Psoas muscle (tissue), 8 donors: ENCODE data around the gene LRRC8B. TPM values are rescaled to one million over a fixed set of nuclear protein-coding genes. Genes with fewer than 3 reads are reported as not detected.

Experiments used
- ATAC-seq, 4 donors: fragments of 200-7000 bp; cut with Tn5 transposase; one replicate each; pipeline ENCODE4 v1.9.1; 2020; ENCODE audit warnings: moderate library complexity in 3 of 4, mild to moderate bottlenecking in 2 of 4
- DNase-seq, 2 donors: peaks; one replicate each; pipeline ENCODE4 v3.0.0-alpha.2; 2020
- H3K27ac ChIP-seq: fragments of 200-600 bp; one replicate; pipeline ENCODE4 v1.8.0; 2022
- H3K27me3 ChIP-seq, 3 donors: fragments of 200-600 bp in 1 of 3; one replicate each; pipeline versions ENCODE4 v1.6.1 to v1.8.0; 2013 to 2022; ENCODE audit warnings: low read length in 2 of 3, mild to moderate bottlenecking in 2 of 3, moderate library complexity in 1 of 3; ENCODE audit not compliant: insufficient read depth in 3 of 3
- H3K36me3 ChIP-seq, 2 donors: fragments of 200-600 bp in 1 of 2; one replicate each; pipeline versions ENCODE4 v1.6.1 to v1.8.0; 2013 to 2022; ENCODE audit warnings: low read depth in 1 of 2, mild to moderate bottlenecking in 1 of 2, moderate library complexity in 1 of 2; ENCODE audit not compliant: insufficient read depth in 1 of 2
- H3K4me1 ChIP-seq: fragments of 200-600 bp; one replicate; pipeline ENCODE4 v1.8.0; 2022
- H3K4me3 ChIP-seq: fragments of 200-600 bp; one replicate; pipeline ENCODE4 v1.8.0; 2022; ENCODE audit warnings: mild to moderate bottlenecking
- H3K9me3 ChIP-seq: fragments of 200-600 bp; one replicate; pipeline ENCODE4 v1.8.0; 2022
- WGBS, 3 donors: extraction: QIAGEN DNeasy Blood & Tissue Kit; methylation state at CpG; one replicate each; pipeline versions ENCODE4 v1.1.6 to v1.1.7; 2013; 5-methylcytosine and 5-hydroxymethylcytosine counted together
- intact Hi-C, 2 donors: fragments of 100-400 bp; cut with DNase I; formaldehyde crosslinking; loops; one replicate each; pipeline versions ENCODE4 v1.11.0 to v1.14.2; 2022
- polyA plus RNA-seq, 3 donors: library from polyadenylated mRNA; stranded (reverse); fragments of 200-250 nt; gene quantifications; one replicate each; pipeline ENCODE4 v1.2.3, GENCODE V29; 2013
- total RNA-seq, 4 donors: library from RNA; stranded (reverse); fragmentation: NEBNext Ultra II Directional in 2 of 4; extraction: Animal tissue kit (Norgen Biotek cat#: 25700) in 2 of 4; gene quantifications; one replicate each; pipeline versions ENCODE4 v1.2.1 to v1.2.4, GENCODE V29; 2021 to 2023
- TF ChIP-seq, protein P1 (sequence below): fragments of 200-600 bp; IDR thresholded peaks from one replicate; pipeline ENCODE4 v1.8.0; 2022; ENCODE audit warnings: antibody characterized with exemption
- donor health status: healthy with polysubstance abuse.
- donor health status: DM: no; HTN: no; CAD: no; lungs with moderate emphysema.
- donor health status: Bipolar disorder and iron deficiency.
- donor health status: healthy.
- donor health status: DM: yes; HTN: yes; CAD: no.
- donor health status: DM: no; HTN: no; CAD: no.
- donor health status: DM: no; HTN: no; CAD: no.
- donor health status: DM: yes; HTN: yes; CAD: no.

The LRRC8B gene
- total and polyA plus RNA-seq, 7 donors = 2.7 to 21.6 (median 10.3) TPM

DNA sequence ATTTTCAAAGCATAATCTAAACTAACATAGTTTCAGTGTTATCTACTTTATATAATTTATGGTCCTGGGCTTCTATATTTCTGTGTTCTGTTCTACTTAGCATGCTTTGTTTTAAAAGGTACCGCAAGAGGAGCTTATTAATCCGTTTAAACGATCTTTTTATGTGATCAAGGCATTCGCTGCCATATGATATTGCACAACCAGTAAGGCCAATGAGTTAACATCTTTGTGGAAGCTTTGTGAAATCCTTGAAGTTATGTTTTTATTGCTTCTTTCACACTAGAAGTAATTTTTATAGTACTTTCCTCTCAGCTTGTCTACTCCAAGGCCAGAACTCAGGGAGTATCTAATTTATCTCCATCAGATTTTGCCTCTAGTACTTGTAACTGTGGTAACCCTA, 117.2 kb downstream of the LRRC8B start:
- Histone ChIP-seq H3K4me3 (no peak overlapping the region), H3K9me3 (peaks cover 3% of the 10 kb centered on the region), H3K4me1 (no peaks in the 10 kb centered on the region), H3K27me3 (no peaks in the 10 kb centered on the region), H3K27ac (no peak overlapping the region), H3K36me3 (no peaks in the 10 kb centered on the region)
- ATAC-seq = no peak
- DNase-seq = no peak
- TF ChIP-seq, protein P1, sequence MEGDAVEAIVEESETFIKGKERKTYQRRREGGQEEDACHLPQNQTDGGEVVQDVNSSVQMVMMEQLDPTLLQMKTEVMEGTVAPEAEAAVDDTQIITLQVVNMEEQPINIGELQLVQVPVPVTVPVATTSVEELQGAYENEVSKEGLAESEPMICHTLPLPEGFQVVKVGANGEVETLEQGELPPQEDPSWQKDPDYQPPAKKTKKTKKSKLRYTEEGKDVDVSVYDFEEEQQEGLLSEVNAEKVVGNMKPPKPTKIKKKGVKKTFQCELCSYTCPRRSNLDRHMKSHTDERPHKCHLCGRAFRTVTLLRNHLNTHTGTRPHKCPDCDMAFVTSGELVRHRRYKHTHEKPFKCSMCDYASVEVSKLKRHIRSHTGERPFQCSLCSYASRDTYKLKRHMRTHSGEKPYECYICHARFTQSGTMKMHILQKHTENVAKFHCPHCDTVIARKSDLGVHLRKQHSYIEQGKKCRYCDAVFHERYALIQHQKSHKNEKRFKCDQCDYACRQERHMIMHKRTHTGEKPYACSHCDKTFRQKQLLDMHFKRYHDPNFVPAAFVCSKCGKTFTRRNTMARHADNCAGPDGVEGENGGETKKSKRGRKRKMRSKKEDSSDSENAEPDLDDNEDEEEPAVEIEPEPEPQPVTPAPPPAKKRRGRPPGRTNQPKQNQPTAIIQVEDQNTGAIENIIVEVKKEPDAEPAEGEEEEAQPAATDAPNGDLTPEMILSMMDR = no peak
- intact Hi-C loops = no loop called here
- 79 to 83% (median 80%) methylated on average over 4 of the region's 4 CpGs for WGBS, 3 donors

DNA sequence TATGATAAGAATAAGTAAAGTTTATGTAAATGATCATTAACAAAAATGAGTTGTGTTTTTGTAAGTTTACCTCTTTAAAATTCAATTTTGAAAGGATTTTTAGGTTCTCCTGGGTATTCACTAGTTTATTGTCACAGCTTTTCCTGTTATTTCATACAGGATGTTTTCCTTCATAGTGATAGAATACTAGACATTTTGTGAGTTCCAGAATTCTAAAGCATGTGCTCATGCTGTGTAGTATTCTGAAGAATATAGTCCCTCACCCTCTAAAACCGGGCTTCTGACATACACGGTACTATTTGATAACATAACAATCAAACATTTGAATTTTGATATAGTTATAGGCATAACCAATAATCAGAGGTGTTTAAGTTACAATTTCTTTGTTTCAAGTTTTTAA, 118.9 kb downstream of the LRRC8B start:
- Histone ChIP-seq H3K36me3 (no peaks in the 10 kb centered on the region), H3K4me1 (no peaks in the 10 kb centered on the region), H3K27me3 (no peaks in the 10 kb centered on the region), H3K27ac (no peak overlapping the region), H3K4me3 (no peak overlapping the region), H3K9me3 (peaks cover 3% of the 10 kb centered on the region)
- TF ChIP-seq, protein P1 = no peak
- intact Hi-C loops = no loop called here
- DNase-seq = no peak
- WGBS, 3 donors = 78 to 84% (median 83%) methylated on average over 2 of the region's 2 CpGs
- no peak for ATAC-seq

DNA sequence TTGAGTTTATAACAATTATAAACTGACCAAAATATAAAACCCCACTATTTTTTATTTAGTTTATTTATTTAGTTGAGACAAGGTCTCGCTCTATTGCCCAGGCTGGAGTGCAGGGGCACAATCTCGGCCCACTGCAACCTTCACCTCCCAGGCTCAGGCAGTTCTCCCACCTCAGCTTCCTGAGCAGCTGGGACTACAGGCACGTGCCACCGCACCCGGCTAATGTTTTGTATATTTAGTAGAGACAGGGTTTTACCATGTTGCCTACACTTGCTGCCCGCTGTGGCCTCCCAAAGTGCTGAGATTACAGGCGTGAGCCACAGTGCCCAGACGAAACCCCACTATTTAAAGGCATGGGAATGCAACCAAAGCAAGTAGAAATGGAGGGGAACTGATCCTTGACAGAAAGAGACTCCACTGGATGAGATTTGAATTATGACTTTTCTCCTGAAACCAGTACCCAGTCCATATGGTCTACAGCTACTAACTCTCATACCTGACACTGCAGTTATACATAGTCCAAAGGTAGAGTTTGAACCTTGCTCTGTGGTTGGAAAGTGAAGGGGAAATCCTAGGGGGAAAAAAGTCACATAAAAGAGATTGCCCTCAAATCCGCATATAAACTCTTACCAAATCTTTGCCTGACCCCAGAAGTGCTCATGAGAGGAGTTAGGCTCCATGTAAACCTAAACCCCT, 119.6 kb downstream of the LRRC8B start:
- WGBS, 3 donors = 63 to 79% (median 77%) methylated on average over 9 of the region's 9 CpGs
- intact Hi-C loops = no loop called here
- TF ChIP-seq, protein P1 = no peak
- Histone ChIP-seq H3K36me3 (no peaks in the 10 kb centered on the region), H3K4me3 (no peak overlapping the region), H3K4me1 (no peaks in the 10 kb centered on the region), H3K9me3 (peaks cover 3% of the 10 kb centered on the region), H3K27me3 (no peaks in the 10 kb centered on the region), H3K27ac (no peak overlapping the region)
- ATAC-seq (no peak), DNase-seq (no peak)

DNA sequence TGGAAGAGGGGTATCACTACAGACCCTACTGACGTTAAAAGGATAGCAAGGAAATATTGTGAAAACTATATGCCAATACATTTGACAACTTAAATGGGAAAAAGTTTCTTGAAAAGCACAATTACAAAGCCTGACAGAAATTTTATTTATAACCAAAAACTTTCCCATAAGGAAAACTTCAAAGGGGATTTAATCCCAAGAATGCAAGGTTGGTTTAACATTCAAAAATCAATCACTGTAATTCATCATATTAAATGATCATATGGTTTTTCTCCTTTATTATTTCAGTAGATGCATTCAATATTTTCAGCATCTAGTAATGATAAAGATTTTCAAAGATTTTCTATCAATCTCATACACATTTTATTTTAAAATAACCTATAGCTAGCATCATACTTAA, 121.6 kb downstream of the LRRC8B start:
- intact Hi-C loops = no loop called here
- no peaks in the 10 kb centered on the region for H3K4me1 ChIP-seq
- ATAC-seq (no peak), DNase-seq (no peak)
- TF ChIP-seq, protein P1 = no peak
- no peaks in the 10 kb centered on the region for H3K36me3 ChIP-seq
- 0 to 50% (median 44%) methylated on average over 1 of the region's 1 CpG for WGBS, 3 donors
- H3K27ac ChIP-seq = no peak overlapping the region
- peaks cover 3% of the 10 kb centered on the region for H3K9me3 ChIP-seq
- H3K27me3 ChIP-seq = peaks cover 0 to 2% (median 0%) of the 10 kb centered on the region in 3 donors
- no peak overlapping the region for H3K4me3 ChIP-seq

Other genes with a start within 250 kb of the LRRC8B start
- gene GBP6, start 160.8 kb upstream of the LRRC8B start, total RNA-seq = under 1 TPM in 1 of 4 donors, not detected in 3; 0.10 TPM
- gene GBP6, start 160.8 kb upstream of the LRRC8B start, polyA plus RNA-seq = under 1 TPM; 0.03 to 0.04 (median 0.03) TPM
- gene LRRC8C, start 108.3 kb downstream of the LRRC8B start, total RNA-seq = 1 to 10 TPM; 2.8 to 4.1 (median 3.2) TPM
- 1 to 10 TPM; 1.4 to 1.8 (median 1.8) TPM for gene LRRC8C, start 108.3 kb downstream of the LRRC8B start, polyA plus RNA-seq